DOHH2 (cell line): Measurements from ENCODE around the gene FBXO27.

Source experiments
- H3F3A ChIP-seq: fragments of 200-600 bp; sonication (generic), shearing (Covaris generic); 2 replicates; pipeline ENCODE4 v1.6.0; 2016; ENCODE audit warnings: antibody characterized with exemption, mild to moderate bottlenecking; ENCODE audit not compliant: control insufficient read depth, insufficient read depth
- H3K27ac ChIP-seq: fragments of 200-600 bp; sonication (generic); 2 replicates; pipeline ENCODE4 v1.5.1; 2014; ENCODE audit warnings: low read depth, mild to moderate bottlenecking, low read length, moderate library complexity
- H3K27me3 ChIP-seq: fragments of 200-600 bp; sonication (generic); 2 replicates; pipeline ENCODE4 v1.6.1; 2014; ENCODE audit warnings: mild to moderate bottlenecking, low read length, mixed read lengths; ENCODE audit not compliant: control insufficient read depth
- H3K36me3 ChIP-seq: fragments of 200-600 bp; sonication (generic); 2 replicates; pipeline ENCODE4 v1.6.1; 2014; ENCODE audit warnings: mild to moderate bottlenecking, low read length, moderate library complexity, mixed read lengths; ENCODE audit not compliant: control insufficient read depth
- H3K4me1 ChIP-seq: fragments of 200-600 bp; sonication (generic); 2 replicates; pipeline ENCODE4 v1.6.1; 2014; ENCODE audit warnings: mild to moderate bottlenecking, low read length, mixed read lengths; ENCODE audit not compliant: control insufficient read depth
- H3K4me2 ChIP-seq: fragments of 200-600 bp; sonication (generic); 2 replicates; pipeline ENCODE4 v1.6.0; 2014; ENCODE audit warnings: mild to moderate bottlenecking, low read length, moderate library complexity
- H3K4me3 ChIP-seq: fragments of 200-600 bp; sonication (generic); 2 replicates; pipeline ENCODE4 v1.5.1; 2014; ENCODE audit warnings: mild to moderate bottlenecking, low read length, mixed read lengths
- H3K79me2 ChIP-seq: fragments of 200-600 bp; sonication (generic); 2 replicates; pipeline ENCODE4 v1.6.1; 2014; ENCODE audit warnings: mild to moderate bottlenecking, low read length, mixed read lengths; ENCODE audit not compliant: control insufficient read depth
- H3K9me2 ChIP-seq: fragments of 200-600 bp; sonication (generic); replicated peaks from 2 replicates; pipeline ENCODE4 v1.6.1; 2014; ENCODE audit warnings: mild to moderate bottlenecking, low read length, mixed read lengths; ENCODE audit not compliant: control insufficient read depth
- H3K9me3 ChIP-seq: fragments of 200-600 bp; sonication (generic); 2 replicates; pipeline ENCODE4 v1.6.1; 2014; ENCODE audit warnings: antibody characterized with exemption, low read length, mixed read lengths; ENCODE audit not compliant: control insufficient read depth, insufficient read depth
- H4K20me1 ChIP-seq: fragments of 200-600 bp; sonication (generic); 2 replicates; pipeline ENCODE4 v1.6.0; 2014; ENCODE audit warnings: low read depth, mild to moderate bottlenecking, antibody characterized with exemption, low read length, moderate library complexity; ENCODE audit not compliant: control insufficient read depth, insufficient read depth
- EZH2phosphoT487 ChIP-seq: fragments of 200-600 bp; sonication (generic); IDR thresholded peaks from 2 replicates; pipeline ENCODE4 v1.6.1; 2017; ENCODE audit warnings: borderline replicate concordance, mild to moderate bottlenecking, antibody characterized with exemption, low read length, moderate library complexity, mixed read lengths
- TF ChIP-seq, protein P1 (sequence below): fragments of 200-600 bp; sonication (generic); IDR thresholded peaks from one replicate; pipeline ENCODE4 v1.5.1; 2014; ENCODE audit warnings: antibody characterized with exemption, mild to moderate bottlenecking, low read depth, low read length; ENCODE audit not compliant: poor library complexity, severe bottlenecking

Gene FBXO27

DNA sequence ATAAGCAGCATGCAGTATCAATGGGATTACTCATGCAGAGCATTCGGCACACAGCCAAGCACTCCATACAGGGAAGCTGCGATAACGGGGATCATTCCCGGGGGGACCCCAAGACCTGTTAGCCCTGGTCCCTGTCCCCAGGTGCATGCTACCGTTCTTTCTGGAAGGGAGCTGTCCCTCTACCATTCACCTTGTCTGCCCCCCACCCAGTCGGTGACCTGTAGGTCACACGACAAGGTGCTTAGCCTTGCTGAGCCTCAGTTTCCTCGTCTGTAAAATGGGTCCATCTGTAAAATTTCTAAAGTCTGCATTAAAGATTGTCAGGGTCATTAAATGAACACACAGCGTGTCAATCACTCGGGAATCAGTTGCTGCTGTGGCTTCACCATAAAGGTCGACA, 45.0 kb upstream of the FBXO27 start:
- H3F3A ChIP-seq: no peaks in the 10 kb centered on the region
- H3K4me3 ChIP-seq: no peak overlapping the region
- H3K27me3 ChIP-seq: no peaks in the 10 kb centered on the region; the same call in 1 of the 2 replicates
- H4K20me1 ChIP-seq: no peaks in the 10 kb centered on the region
- no peaks in the 10 kb centered on the region for H3K9me2 ChIP-seq
- H3K36me3 ChIP-seq: no peaks in the 10 kb centered on the region
- TF ChIP-seq, protein P1, sequence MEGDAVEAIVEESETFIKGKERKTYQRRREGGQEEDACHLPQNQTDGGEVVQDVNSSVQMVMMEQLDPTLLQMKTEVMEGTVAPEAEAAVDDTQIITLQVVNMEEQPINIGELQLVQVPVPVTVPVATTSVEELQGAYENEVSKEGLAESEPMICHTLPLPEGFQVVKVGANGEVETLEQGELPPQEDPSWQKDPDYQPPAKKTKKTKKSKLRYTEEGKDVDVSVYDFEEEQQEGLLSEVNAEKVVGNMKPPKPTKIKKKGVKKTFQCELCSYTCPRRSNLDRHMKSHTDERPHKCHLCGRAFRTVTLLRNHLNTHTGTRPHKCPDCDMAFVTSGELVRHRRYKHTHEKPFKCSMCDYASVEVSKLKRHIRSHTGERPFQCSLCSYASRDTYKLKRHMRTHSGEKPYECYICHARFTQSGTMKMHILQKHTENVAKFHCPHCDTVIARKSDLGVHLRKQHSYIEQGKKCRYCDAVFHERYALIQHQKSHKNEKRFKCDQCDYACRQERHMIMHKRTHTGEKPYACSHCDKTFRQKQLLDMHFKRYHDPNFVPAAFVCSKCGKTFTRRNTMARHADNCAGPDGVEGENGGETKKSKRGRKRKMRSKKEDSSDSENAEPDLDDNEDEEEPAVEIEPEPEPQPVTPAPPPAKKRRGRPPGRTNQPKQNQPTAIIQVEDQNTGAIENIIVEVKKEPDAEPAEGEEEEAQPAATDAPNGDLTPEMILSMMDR: no peak
- no peak for TF ChIP-seq EZH2phosphoT487
- H3K4me2 ChIP-seq: no peak overlapping the region
- no peaks in the 10 kb centered on the region for H3K4me1 ChIP-seq
- no peaks in the 10 kb centered on the region for H3K79me2 ChIP-seq
- no peak overlapping the region for H3K27ac ChIP-seq
- H3K9me3 ChIP-seq: no peaks in the 10 kb centered on the region

DNA sequence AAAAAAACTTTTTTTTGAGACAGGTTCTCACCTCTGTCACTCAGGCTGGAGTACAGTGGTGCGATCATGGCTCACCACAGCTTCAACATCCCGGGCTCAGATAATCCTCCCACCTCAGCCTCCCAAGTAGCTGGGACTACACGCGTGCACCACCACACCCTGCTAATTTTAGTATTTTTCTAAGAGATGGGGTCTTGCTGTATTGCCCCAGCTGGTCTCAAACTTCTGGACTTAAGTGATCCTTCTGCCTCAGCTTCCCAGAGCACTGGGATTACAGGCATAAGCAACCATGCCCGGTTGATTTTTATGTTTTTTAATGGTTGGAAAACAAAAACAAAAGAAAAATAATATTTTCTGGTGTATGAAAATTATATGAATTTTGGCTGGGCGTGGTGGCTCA, 42.6 kb upstream of the FBXO27 start:
- no peaks in the 10 kb centered on the region for H3F3A ChIP-seq
- no peak overlapping the region for H3K4me2 ChIP-seq
- H3K79me2 ChIP-seq: no peaks in the 10 kb centered on the region
- TF ChIP-seq EZH2phosphoT487: no peak
- TF ChIP-seq, protein P1: no peak
- H3K36me3 ChIP-seq: no peaks in the 10 kb centered on the region
- no peaks in the 10 kb centered on the region for H3K9me3 ChIP-seq
- H3K4me3 ChIP-seq: no peak overlapping the region
- no peaks in the 10 kb centered on the region for H4K20me1 ChIP-seq
- no peaks in the 10 kb centered on the region; the same call in 1 of the 2 replicates for H3K27me3 ChIP-seq
- H3K4me1 ChIP-seq: no peaks in the 10 kb centered on the region
- no peaks in the 10 kb centered on the region for H3K9me2 ChIP-seq
- no peak overlapping the region for H3K27ac ChIP-seq

DNA sequence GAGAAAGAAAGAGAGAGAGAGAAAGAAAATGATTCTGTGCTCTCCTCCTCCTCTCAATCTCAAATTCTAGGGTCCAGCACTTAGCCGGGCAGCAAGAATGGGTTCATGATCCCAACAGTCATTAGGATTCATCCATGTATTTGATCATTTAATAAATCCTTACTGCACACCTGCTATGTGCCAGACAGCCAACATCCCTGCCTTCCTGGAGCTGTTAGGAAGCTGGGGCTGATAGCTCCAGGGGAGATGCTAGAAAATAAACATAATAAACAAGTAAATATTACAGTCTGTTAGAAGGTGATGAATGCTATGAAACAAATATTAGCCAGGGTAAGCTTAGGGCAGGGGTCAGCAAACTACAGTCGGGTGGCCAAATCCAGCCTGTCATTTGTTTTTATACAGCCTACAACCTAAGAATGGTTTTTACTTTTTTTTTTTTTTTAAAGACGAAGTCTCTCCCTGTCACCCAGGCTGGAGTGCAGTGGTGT, 41.9 kb upstream of the FBXO27 start:
- no peak overlapping the region for H3K27ac ChIP-seq
- no peaks in the 10 kb centered on the region for H3K9me3 ChIP-seq
- H4K20me1 ChIP-seq: no peaks in the 10 kb centered on the region
- H3K27me3 ChIP-seq: no peaks in the 10 kb centered on the region; the same call in 1 of the 2 replicates
- no peak for TF ChIP-seq EZH2phosphoT487
- TF ChIP-seq, protein P1: no peak
- H3K79me2 ChIP-seq: no peaks in the 10 kb centered on the region
- H3K36me3 ChIP-seq: no peaks in the 10 kb centered on the region
- H3K4me2 ChIP-seq: no peak overlapping the region
- no peaks in the 10 kb centered on the region for H3K4me1 ChIP-seq
- H3K9me2 ChIP-seq: no peaks in the 10 kb centered on the region
- no peaks in the 10 kb centered on the region for H3F3A ChIP-seq
- no peak overlapping the region for H3K4me3 ChIP-seq
